HL-60 (cell line): Measurements from ENCODE around the gene MCCC1.
"Not testable (repeated sequence)": the region's sequence is repeated elsewhere in the genome, so short reads cannot be mapped to it uniquely, and the experiment has no call there.

Source experiments
- DNase-seq, 2 experiments: peaks; one replicate each; pipeline ENCODE4 v3.0.0-alpha.2; 2010 to 2020; ENCODE audit warnings: low read depth in 1 of 2, low spot score in 1 of 2
- H3K27ac ChIP-seq: fragments of 250-450 bp; sonication (Bioruptor Pico); replicated peaks from 2 replicates; pipeline ENCODE4 v1.5.1; 2020; ENCODE audit warnings: mild to moderate bottlenecking, moderate library complexity
- H3K27me3 ChIP-seq: fragments of 250-450 bp; sonication (Bioruptor Pico); 2 replicates; pipeline ENCODE4 v1.5.1; 2021; ENCODE audit warnings: mild to moderate bottlenecking, moderate library complexity; ENCODE audit not compliant: insufficient read depth, poor library complexity, severe bottlenecking
- H3K4me3 ChIP-seq: replicated peaks from 2 replicates; pipeline ENCODE4 v1.5.1; 2011; ENCODE audit warnings: mild to moderate bottlenecking, control low read depth, low read length; ENCODE audit not compliant: insufficient read depth
- CTCF ChIP-seq: IDR thresholded peaks from one replicate; pipeline ENCODE4 v1.5.1; 2011; ENCODE audit warnings: low read length, control low read depth, inconsistent platforms; ENCODE audit not compliant: insufficient read depth
- GABPA ChIP-seq: IDR thresholded peaks from 2 replicates; pipeline ENCODE4 v1.6.1; 2012; ENCODE audit warnings: low read depth
- POLR2AphosphoS5 ChIP-seq: IDR thresholded peaks from 2 replicates; pipeline ENCODE4 v1.6.1; 2012; ENCODE audit warnings: low read depth
- REST ChIP-seq: IDR thresholded peaks from 2 replicates; pipeline ENCODE4 v1.6.1; 2012; ENCODE audit warnings: low read depth; ENCODE audit not compliant: insufficient replicate concordance
- SPI1 ChIP-seq: IDR thresholded peaks from 2 replicates; pipeline ENCODE4 v1.6.1; 2012; ENCODE audit warnings: low read depth, mild to moderate bottlenecking, borderline replicate concordance

MCCC1 gene

GRCh38 chr3:182999767-183000166 lies 99.5 kb downstream of the MCCC1 start:
- Histone ChIP-seq H3K27ac (no peak overlapping the region), H3K27me3 (no peaks in the 10 kb centered on the region), H3K4me3 (no peak overlapping the region)
- DNase-seq = no peak
- no peak for TF ChIP-seq GABPA
- no peak for TF ChIP-seq REST
- TF ChIP-seq CTCF = no peak
- TF ChIP-seq POLR2AphosphoS5 = no peak
- no peak for TF ChIP-seq SPI1

DNA sequence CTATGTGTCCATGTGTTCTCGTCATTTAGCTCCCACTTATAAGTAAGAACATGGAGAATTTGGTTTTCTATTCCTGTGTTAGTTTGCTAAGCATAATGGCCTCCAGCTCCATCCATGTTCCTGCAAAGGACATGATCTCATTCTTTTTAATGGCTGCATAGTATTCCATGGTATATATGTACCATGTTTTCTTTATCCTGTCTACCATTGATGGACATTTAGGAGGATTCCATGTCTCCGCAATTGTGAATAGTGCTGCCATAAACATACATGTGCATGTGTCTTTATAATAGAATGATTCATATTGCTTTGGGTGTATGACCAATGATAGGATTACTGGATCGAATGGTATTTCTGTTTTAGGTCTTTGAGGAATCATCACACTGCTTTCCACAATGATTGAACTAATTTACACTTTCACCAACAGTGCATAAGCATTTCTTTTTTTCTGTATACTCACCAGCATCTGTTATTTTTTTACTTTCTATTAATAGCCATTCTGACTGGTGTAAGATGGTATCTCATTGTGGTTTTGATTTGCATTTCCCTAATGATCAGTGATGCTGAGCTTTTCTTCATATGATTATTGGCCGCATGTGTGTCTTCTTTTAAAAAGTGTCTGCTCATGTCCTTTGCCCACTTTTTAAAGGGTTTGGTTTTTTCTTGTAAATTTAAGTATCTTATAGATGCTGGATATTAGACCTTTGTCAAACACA lies 105.7 kb downstream of the MCCC1 start:
- H3K4me3 ChIP-seq, H3K27me3 ChIP-seq, H3K27ac ChIP-seq, DNase-seq: not testable (repeated sequence)

DNA sequence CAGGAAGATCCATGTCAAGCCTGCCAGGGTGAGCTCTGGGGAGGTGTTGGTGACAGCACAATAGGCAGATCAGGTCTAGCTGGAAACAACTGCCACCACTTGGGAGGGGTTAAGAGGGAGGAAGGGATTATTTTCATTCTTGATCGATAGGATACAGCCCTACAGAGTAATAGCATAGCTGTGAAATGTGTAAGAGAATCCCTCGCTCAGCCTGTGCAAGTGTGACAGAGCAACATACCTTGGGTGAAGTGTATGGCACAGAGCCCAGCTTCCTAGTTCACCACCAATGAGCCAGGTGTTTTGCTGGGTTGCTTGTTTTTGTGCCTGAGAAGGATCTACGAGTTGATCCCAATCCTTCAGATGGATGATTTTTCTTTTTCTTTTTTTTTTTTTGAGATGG lies 109.7 kb downstream of the MCCC1 start:
- Histone ChIP-seq H3K27ac (no peak overlapping the region), H3K27me3 (no peaks in the 10 kb centered on the region), H3K4me3 (no peak overlapping the region)
- no peak for DNase-seq
- no peak for TF ChIP-seq SPI1
- no peak for TF ChIP-seq CTCF
- TF ChIP-seq GABPA = no peak
- TF ChIP-seq REST = no peak
- no peak for TF ChIP-seq POLR2AphosphoS5

- H3K27me3 ChIP-seq = no peaks in the 10 kb centered on the region
- H3K4me3 ChIP-seq = no peak overlapping the region
- H3K27ac ChIP-seq = no peak overlapping the region
- DNase-seq = no peak
- TF ChIP-seq REST (no peak), CTCF (no peak), GABPA (no peak)
Measured at GRCh38 chr3:182986021-182986420, 113.3 kb downstream of the MCCC1 start.
